Activated T-helper 1 cell treated with Interleukin-2 at 50 U/mL for 16 hours (primary cell): ENCODE measurements around the gene POMC.
"Not testable (repeated sequence)": the region's sequence is repeated elsewhere in the genome, so short reads cannot be mapped to it uniquely, and the experiment has no call there.

Experiments used
- DNase-seq: peaks from one replicate; pipeline ENCODE4 v3.0.0-alpha.2; 2020; ENCODE audit warnings: low read depth

The POMC gene

DNA sequence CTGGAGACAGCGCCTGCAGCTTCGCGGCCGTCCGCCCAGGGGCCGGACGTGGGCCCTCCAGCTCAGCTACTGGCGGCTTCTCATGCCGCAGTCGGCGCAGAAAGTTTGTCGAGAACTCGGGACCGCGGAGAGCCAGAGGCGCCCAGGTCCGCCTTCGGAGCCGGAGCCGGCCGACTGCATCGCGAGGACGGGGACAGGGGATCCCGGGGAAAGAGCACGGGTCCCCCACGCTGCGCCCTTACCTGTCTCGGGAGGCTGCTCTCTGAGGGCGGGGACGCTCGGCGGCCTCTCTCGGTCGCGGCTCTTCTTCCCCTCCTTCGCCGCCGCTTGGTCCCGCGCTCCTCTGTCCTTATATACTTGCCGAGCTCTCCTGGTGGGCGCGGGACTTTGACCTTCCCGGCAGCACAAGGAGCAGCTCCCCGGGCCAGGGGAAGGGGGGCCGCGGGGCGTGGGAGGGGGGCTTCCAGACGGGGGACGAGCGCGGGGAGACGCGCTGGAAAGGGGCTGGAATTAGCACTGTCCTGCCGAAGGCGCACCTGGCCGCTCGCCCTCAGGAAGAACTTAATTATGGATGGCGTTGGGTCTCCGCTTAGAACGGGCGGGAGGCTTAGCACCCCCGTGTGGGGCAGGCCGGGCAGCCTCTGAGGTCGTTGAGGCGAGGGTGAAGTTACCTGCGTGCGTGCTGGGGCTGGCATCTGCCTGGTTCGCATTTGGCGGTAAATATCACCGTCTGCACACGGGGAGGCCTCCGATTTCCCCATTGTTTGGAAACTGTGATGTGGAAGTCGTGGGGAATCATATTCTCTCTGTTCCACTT is at the start of gene POMC:
TSS of gene POMC (minus strand) at position 325 of the 817 bp plus-strand sequence. CDS start 3,808 bp downstream, outside the sequence.
- peak; percentile 5 for DNase-seq

DNA sequence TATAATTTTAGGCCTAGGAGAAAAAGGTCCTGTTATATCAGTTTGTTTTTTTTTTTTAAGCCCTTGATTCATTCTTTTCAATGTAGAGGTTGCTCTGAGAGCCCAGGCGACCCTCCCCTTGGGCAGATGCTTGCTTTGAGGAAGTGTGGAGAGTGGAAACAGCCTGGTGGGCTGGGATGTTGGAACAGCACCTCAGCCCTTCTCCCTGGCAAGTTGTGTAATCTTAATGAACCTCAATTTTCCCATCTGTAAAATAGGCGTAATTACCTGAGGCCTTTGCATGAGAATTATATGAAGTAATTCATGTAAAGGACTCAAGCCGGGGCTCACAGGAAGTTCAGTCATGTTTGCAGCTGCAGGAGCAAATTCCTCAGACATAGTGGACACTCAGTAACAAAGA is 49.7 kb upstream of the POMC start:
- DNase-seq, result no peak

DNA sequence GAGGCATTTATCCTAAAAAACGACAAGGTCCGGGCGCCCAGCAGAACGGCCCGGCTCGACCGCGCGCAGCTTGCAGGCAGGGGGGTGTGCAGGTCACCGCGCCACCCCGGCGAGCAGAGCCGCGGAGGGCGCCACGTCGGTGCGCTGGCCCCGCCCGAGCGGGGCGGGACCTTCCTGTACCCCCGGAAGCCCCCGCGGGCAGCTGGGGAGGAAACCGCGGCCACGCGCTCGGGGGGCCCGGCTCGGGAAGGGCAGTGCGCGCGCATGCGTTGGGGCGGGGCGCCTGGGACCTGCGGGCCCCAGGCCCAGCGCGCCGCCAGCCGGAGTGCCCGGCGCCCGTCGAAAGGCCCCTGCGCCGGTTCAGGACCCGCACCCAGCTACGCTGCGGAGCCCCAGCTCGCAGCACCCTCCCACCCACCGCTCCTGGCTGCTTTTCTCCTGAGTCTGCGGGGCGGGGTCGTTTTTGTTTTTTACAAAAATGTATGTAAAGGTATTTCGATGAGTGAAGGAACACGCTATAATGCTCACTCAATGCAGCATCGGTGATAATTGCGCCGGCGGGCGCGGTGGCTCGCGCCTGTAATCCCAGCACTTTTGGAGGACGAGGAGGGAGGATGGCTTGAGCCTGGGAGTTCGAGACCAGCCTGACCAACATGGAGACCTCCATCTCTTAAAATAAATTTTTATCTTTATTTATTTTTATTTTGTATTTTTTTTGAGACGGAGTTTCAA is 47.7 kb upstream of the POMC start:
- peak; percentile 85 for DNase-seq

DNA sequence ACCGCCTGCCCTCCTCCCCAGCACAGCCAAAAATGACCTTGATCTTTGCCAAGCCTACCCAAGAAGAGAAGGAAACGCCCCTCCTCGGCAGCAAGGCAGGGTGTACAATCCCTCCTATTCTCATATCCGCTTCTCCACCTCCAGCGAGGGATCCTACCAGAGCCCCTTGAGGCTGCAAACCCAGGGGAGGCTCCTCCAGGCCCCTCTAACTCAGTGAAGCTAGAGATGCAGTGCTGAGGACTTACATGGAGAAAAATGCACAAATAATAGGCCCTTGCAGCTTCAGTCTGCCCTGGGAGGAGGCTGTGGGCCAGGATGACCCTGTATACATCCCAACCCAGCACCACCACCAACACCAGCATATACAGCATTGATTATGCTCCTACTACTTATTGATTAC is 46.9 kb upstream of the POMC start:
- no peak for DNase-seq

DNA sequence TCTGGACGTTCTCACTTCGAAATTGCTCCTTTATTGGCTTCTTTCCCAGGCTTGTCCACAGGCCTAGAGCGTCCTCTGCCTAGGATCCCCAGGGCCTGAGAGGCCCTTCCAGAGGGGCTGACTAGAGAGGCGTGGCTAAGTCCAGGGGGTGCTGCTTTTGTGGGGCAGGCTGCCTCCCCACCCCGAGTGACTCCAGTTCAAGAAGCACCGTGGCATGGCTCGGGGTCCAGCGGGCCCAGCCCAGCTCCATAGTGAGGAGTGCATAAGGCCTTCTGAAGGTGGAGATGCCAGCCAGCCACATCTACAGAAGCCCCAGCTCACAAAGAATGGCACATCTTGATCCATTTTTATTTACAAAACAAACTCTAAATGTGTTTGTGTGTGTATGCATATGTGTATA is 44.8 kb upstream of the POMC start:
- no peak for DNase-seq

DNA sequence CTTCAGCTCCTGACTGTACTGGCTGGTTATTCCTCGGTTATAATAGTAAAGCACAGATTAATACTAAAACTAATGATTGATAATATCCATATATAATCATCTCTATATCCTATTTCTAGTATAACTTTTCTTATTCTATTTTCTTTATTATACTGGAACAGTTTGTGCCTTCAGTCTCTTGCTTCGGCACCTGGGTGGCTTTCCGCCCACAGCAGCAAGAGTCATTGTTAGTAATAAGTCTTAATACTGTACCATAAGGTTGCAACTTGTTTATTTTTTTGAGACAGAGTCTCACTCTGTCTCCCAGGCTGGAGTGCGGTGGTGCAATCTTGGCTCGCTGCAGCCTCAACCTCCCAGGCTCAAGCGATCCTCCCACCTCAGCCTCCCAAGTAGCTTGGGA is 42.5 kb upstream of the POMC start:
- not testable (repeated sequence) for DNase-seq

DNA sequence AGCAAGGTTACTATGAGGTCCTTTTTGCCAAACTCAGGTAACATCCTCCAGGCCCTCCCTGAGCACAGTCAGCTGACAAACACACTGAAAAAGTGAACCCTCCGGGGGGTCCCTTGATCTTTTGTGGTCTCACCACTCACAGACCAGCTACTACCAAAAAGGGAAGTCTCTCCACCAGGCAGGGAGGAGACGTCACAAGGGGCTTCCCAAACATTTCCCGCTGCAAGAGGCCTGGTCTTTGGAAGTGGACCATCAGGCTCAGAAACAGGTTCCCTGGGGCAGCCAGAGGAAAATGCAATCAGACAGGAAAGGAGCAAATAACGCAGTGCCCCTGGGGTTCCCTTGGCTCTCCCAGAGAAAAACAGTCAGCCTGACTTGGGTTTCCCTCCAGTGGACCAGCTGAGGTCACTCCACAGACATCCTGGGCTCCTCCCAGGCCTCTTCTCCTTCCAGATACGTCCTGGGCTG is 38.7 kb upstream of the POMC start:
- no peak for DNase-seq

DNA sequence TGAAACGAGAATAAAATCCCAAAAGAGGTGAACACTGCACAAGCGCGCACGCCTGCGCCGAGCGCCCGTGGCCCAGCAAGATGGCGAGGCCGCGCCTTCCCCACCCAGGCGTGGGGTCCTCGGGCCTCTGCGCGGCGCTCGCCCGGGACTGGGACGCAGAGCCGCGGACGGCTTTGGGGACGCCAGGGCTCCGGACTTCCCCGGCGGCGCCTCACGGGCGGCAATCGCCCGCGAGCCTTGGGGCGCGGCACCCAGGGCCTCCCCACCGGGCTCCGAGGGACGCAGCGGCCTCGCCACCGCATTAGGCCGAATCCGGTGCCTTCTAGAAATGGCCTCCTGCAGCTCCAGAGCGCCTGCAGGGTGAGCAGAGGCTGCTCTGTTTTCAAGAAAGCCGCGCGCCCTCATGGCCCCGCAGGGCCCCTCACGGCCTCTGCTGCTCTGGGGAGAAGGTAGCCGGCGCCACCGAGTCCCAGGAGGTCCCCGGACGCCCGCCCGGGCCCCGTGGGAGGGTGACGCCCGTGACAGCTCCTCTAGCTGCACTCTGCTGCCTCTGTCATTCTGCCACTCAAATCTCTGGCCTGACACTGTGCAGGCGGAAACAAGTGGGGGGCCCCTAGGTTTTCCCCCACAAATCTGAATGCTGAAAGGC is 35.9 kb upstream of the POMC start:
- DNase-seq, result no peak

DNA sequence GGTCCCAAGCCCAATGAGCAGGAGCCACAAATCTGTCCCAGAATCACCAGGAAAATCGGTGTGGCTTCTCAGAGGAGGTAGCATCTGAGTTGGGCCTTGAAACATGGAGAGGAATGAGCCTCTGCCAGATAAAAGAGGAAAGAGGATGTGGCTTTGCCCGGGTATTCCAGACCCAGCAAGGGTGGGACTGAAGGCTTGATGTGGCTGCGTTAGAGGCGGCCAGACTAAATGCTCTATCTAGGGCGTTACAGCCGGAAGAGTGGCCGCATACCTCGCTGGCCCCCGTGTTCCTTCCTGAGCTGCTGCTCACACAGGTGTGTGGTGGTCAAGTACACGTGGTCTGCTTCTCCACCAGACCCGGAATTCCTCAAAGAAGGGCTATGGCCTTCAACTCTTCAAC is 33.9 kb upstream of the POMC start:
- DNase-seq, result no peak

DNA sequence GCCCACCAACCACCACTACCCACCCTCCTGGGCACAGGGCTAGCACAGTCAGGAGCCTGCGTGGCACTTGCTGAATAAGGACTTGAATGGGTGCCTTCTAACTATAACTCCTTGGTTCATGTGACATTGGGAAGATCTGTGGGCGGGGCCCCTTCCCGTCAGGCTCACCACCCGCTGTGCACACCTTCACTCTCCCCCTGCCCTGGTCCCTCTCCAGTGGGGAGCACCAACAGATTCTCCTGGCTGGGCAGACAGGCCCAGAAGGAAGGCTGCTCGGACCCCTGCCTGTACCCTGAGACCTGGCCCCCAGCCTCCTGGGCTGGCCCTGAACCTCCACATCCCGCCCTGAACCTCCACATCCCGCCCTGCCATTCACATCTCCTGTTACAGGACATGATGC is 33.4 kb upstream of the POMC start:
- DNase-seq, result no peak

DNA sequence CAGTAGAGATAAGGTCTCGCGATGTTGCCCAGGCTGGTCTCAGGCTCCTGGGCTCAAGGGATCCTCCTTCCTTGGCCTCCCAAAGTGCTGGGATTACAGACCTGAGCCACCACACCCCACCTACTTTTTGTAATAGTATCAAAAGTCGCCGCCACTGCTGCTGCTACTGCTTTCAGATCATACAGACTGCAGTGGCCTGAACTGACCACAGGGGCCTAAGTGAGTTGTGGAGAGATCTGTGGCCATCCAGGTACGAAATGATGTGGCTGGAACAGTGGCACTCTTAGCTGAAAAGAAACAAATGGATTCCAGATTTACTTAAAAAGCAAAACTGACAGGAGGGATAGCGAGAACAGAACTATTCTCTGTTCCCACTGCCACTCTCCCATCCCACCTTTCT is 32.9 kb upstream of the POMC start:
- DNase-seq, result no peak

DNA sequence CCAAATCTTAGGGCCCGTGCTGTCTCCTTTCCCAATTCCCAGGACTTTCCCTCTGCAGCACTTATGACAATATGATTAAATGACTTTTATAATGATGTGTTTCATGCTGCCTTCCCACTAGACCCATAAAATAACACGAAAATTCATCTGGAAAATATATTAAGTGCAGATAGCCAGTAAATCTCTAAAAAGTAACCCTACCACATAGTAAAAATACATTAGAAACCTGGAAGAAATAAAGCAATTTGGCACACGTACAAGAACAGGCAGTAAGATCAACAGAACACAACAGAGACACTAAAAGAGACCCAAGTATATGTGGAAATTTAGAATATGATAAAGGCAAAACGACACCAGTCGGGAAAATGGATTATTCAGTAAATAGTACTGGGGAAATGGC is 30.2 kb upstream of the POMC start:
- no peak for DNase-seq

DNA sequence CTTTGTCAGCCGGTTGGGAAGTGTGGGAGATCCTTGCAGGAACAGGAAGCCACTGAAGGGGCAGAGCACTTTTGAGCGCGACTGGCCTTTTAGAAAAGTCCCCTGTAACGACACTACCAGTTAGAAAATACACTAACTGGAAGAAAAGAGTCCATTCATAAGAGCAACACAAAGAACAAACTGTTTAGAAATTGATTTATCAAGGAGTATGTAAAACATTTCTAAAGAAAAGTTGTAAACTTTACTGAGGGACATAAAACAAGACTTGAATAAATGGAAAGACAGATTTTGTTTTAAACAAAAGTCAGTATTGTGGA is 29.8 kb upstream of the POMC start:
- no peak for DNase-seq

DNA sequence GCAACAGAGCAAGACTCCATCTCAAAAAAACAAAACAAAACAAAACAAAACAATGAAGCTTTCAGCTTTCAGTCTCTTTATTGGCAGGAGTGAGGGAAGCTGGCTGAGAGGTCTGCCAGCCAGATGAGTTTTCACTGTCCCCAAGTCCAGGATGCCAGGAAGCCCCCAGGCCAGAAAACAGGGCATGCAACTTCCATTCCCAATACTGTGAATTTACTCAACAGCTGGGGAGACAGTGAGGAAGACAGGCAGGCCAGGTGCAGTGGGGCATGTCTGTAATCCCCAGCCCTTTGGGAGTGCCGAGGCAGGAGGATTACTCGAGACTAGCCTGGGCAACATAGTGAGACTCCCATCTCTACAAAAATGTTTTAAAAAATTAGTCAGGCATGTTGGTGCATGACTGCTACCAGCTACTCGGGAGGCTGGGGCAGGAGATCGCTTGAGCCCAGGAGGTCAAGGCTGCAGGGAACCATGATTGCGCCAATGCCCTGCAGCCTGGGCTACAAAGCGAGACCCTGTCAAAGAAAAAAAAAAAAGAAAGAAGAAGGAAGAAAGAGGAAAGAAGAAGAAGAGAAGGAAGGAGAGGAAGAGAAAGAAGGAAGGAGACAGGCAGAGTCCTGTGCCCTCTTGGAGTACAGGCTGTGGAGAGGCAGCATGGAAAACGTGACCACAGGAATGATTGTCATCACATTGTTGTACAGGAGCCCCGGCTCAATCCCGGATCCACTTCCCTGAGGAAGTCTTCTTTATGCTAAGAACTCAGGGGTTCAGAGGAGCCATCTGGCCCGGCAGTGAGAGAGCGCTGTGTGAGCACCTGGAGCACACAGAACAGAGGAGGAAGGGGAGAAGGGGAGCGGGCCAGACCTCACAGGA is 29.2 kb upstream of the POMC start:
- DNase-seq, result no peak

DNA sequence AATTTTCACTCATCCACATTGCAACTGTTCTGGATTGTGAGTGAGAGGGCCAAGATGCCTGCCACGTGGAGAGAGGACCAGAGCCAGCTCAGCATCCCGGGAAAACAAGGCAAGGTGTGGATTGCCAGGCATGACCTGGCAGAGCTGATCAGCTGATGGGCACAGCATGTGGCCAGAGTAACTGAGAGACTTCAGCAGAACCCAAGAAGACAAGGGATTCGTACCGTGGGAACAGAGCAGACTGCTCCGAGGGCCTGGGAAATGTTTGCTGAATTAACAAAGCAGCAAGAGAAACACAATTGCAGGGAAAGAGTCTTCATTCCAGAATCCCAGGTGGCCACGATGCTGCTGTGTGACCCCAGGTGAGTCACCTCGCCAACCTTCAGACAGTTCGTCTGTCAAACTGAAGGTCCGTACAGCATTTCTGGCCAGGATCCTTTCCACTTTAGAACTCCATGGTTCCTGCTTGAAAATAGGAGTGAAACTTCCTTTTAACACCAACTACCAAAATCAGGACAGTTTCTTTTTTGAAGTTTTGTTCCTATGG is 26.3 kb upstream of the POMC start:
- no peak for DNase-seq

DNA sequence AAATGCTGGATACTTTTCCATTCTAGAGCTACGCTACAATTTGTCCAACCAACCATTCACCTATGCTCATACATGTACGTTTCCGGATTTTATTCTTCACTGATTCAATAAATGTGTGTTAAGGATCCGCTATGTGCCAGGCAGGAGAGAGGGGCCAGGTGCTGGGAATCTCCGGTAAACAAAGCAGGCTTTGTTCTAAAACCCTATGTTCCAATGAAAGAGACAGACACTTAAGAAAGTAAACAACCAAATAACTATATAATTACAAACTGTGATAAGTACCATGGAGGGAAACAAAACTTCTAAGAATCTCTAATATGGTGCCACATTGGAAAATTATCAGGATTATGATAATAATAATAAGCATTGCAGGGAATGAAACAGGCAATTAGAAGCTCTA is 22.2 kb upstream of the POMC start:
- DNase-seq, result no peak

DNA sequence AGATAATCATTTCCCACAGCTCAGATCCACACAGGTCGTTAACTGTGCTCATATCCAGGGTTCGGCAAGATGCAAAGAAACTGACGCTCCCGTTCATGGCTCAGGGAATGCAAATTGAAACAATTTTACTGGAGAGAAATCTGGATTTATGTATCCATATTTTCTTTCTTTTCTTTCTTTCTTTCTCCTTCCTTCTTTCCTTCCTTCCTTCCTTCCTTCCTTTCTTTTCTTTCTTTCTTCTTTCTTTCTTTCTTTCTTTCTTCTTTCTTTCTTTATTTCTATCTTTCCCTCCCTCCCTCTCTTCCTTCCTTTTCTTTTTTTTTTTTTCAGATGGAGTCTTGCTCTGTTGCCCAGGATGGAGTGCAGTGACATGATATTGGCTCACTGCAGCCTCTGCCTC is 20.0 kb upstream of the POMC start:
- DNase-seq, result no peak

DNA sequence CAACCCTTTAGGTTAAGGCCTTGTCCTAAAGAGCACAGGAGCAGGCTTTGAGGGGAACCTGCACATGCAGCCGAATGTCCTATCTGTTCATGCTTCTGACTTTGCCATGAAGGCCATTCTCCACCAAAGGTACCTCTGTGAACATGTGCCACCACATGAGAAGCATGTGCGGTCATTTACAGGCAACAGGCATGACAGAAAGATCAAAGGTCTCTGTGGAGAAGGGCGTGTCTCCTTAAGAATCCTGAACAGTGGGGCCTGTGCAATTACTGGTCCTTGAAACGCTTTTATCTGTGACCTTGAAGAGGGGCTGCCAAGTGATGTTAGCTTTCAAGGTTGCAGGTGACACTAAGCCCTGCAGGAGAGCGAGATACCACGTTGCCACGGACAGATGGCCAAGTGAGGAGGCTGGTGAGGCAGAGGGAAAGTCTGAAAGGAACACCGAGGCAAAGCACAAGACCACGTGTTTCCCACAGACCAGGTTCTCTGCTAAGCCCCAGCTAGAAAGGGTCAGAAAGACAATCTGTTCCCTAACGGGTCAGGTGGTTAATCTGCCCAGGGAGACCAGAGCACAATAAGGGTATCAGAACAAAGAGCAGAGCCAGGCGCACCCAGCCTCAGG is 19.5 kb upstream of the POMC start:
- no peak for DNase-seq

DNA sequence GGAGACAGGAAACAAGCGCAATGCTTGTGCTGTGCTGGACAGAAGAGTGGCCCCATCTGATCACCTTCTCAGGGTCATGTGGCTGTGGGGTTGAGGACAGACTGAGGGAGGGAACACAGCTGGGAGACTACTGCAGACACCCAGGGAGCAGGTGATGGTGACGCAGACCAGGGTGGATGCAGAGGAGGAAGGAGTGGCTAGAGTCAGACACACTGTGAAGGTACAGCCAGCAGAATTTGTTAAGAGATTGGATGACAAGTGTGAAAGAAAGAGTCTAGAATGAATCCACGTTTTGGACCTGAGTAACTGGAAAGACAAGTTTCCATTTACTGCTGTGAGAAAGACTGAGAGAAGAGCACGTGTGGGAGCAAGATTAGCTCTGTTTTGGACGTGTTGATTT is 15.9 kb upstream of the POMC start:
- DNase-seq, result no peak

DNA sequence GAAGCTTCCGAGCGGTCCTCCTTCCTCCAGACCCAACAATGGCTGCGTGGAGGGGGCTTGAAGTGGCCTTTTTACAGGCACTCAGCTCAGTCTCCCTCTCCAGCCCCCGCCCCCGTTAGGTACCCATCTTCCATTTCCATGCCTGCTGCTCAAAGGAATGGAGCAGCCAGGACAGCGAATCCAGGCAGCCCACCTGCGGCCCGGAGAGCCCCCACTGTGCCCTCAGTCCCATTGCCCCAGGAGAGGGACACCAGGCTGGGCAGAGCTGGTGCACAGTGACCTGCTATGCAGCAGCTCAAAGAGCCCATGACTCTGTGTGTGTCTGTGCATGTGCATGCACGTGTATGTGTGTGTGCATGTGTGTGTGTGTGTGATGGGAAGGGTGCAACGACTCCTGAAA is 10.6 kb upstream of the POMC start:
- no peak for DNase-seq

DNA sequence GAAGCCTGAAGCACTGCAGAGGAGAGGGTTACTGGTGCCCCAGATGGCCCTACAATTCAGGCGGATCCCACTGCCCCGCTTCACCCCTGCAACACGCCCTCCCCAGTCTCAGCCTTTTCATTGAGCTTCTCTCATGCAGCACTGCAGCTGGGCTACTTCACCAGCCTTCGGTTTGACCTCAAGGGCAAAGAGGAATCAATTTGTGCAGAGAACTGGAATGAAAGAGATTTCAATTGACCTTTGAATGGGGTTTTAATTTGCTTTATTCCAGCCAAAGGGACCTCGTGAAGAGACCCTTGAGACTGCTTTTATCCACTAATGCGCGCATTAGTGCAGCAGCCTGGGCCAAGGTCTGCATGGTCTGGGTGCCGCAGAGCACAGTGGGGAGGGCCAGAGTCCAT is 8.8 kb upstream of the POMC start:
- DNase-seq, result no peak
